ENCODE data around the gene GRAP2.

GRCh38 chr22:39990686-39991085, 89.8 kb downstream of the GRAP2 start:
- TF ChIP-seq CTCF (conservative IDR thresholded peaks at IDR 0.05; ENCODE audit: low read depth, low read length) (no peak), EZH2 (IDR thresholded peaks at IDR 0.05; ENCODE audit: low read length, unreplicated experiment) (no peak)

All from PC-3 (cell line).